ENCODE data around the gene RPS29.
"Not testable (repeated sequence)": the region's sequence is repeated elsewhere in the genome, so short reads cannot be mapped to it uniquely, and the experiment has no call there.

Gene RPS29

DNA sequence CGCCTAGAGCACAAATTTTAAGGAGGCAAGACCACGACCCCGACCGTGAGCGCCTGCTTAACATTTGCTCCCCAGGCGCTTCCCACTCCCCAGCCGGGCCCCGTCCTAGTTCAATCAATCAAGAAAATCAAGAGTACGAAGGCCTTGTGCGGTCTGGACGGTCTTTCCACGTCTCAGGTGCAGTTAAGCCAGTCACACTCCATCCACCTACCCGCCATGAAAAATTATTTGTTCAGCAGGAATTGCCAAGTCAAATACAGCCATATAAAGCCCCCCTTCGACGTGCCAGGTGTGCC lies 12.0 kb upstream of the RPS29 start:
- DNase-seq = no peak

DNA sequence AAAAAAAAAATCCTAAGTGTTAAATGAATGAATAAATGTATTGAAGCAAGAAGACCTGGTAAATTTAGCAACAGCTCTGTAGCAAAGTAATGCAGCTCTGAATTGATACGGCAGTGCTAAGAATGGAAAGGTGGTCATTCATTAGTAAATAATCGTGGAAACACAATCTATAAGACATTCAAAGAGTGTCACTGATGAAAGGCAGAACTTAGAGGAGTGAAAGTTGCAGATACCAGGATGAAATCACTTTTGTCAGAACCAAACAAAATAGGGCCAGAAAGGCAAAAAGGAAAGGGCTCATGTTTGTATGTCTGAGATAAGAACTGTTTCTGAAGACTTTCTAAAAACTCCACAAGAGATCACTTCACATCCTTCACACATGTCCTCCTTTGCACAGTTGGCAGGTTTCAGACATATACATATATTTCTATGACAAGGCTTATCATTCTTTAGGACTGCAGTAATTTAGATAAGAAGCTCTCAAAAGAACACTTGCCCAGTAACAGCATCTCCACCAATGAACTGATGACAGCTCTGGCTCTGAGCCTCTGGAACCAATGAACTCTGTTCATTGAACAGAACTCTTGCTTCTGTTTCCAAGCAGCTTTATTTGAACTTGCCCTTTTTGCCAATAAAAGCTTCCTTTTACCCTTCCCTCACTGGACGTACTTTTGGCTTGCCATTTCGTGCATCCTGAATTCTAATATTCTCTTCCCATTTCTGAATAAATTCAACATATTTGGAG lies 8.3 kb upstream of the RPS29 start:
- DNase-seq = no peak

DNA sequence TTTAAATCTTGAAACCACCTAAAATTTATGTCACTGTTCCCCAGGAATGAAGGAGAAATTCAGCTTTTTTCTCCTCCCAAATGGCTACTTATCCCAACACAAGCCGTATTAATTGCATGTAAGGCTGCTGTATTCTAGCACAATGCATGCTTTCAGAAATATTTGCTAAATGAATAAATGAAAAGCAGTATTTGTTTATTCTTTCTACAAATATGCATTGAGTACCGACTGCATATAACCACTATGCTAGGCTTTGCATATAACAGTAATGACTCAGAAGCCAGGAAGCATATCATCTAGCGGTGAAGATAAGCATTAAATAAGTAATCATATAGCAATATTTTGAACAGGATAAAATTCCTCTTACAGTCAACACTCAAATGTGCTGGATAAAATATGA lies 6.8 kb upstream of the RPS29 start:
- no peak for DNase-seq

DNA sequence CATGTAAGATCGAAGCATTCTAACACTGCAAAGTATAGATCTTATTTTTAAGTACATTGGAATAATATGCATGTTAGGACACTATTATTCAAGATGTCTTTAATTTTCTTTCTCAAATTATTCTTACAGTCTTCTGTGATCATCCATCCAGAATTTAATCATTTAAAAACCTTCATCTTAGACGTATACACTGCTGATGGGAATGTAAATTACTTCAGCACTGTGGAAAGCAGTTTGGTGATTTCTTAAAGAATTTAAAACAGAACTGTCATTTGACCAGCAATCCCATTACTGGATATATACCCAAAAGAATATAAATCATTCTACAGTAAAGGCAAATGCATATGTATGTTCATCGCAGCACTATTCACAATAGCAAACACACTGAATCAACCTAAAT lies 3.2 kb upstream of the RPS29 start:
- DNase-seq = no peak

DNA sequence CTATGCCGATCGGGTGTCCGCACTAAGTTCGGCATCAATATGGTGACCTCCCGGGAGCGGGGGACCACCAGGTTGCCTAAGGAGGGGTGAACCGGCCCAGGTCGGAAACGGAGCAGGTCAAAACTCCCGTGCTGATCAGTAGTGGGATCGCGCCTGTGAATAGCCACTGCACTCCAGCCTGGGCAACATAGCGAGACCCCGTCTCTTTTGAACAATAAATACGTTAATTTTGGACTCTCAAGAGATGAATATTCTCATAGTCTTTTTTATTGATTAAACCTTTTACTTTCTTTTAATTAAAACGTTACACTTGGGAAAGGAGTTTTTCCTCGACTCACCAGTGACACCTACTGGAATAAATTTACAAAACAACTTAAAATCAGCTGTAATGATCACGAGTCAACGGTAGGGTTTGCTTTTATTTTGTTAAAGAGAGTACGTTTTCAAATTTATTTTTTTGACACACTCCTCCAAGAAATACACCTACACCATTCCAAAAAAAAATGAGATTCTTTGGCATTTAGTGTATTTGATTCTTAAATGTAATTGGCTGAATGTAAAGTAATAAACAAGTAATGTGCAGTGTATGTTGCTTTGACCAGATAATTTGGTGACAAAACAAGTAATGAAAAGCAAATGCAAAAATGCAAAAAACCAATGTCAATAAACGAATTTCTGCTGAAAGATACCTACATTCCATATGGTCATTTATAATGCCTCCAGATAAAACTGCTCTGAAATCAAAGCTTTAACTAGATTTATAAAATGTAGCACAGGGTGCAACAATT lies 687 bp upstream of the RPS29 start:
- DNase-seq = no peak

DNA sequence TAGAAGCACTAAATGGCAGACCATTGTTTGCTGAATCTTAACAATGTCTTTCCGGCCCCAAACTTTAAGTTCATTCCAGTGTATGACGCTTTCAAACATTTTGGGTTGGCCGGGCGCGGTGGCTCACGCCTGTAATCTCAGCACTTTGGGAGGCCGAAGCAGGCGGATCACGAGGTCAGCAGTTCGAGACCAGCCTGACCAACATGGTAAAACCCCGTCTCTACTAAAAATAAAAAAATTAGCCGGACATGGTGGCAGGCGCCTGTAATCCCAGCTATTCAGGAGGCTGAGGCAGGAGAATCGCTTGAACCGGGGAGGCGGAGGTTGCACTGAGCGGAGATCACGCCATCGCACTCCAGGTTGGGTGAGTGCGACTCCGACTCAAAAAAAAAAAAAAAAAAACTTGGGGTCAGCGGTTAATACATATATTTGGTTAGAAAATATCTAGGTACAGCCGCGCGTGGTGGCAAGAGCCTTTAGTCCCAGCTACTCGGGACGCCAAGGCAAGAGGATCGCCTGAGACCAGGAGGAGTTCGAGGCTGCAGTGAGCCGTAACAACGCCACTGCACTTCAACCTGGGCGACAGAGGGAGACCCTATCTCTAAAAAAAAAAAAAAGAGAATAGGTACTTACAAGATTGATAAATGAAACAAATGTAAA lies 1.1 kb downstream of the RPS29 start:
- not testable (repeated sequence) for DNase-seq

DNA sequence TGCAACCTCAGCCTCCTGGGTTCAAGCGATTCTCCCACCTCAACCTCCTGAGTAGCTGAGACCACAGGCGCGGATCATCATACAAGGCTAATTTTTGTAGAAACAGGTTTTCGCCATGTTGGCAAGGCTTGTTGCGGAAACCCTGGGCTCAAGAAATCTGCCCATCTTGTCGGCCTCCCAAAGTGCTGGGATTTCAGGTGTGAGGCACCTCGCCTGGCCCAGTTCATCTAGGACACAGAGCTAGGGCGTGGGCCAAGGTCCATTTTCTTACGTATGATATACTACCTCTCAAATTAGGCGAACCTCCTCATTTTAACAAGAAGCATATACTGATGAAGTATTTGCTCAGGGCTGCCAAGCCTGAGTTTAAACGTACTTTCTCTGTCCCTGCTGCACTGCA lies 2.1 kb downstream of the RPS29 start:
- DNase-seq = no peak

DNA sequence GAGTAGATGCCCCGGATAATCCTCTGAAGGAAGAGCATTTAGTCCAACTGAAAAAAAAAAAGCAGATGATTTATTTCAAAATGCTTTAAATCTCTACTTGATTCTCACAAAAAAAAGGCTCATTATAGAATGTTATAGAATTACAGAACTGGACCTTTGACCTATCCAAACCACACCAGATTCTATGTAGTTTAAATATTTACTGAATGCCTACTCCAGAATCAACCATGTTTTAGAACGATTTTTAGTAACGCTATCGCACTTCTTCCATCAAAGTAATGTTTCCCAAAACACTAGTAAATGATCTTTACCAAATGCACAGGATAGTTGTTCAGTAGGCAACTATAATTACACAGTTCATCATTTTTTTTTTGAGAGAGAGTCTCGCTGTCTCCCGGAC lies 2.6 kb downstream of the RPS29 start:
- DNase-seq = no peak

DNA sequence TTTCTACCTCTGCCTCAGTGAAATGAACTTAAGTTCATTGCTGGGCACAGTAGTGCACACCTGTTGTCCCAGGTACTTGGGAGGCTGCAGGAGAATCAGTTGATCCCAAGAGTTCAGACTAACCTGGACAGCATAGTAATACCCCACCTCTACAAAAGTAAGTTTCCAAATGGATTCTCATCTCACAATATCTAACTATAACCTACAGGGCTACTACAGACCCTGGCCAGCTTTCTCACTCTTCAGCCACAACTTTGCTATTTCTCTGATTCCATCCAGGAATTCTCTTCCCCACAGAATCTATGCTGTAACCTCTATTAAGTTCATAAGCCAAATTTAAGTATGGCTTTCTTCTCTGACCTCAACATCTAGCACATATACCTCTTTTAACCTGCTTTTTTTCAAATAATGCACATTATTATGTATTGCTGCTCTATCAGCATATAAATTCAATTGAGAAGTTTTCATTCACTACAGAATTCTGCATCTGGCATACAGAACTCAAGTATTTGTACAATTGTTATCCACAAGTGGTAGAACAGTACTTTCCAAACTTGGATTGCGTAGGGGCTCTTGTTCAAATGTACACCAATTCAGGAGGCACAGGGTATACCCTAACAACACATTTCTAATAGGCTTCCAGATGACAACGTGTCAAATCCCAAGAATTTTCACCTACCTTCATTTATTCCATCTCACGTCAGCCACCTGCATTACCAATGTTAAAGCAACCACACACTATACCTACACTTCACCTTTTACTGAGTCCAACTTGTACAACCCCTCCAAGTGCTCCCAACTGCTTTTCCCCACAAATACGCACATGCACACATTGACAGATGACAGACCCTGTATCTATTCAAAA lies 3.8 kb downstream of the RPS29 start:
- DNase-seq = no peak

DNA sequence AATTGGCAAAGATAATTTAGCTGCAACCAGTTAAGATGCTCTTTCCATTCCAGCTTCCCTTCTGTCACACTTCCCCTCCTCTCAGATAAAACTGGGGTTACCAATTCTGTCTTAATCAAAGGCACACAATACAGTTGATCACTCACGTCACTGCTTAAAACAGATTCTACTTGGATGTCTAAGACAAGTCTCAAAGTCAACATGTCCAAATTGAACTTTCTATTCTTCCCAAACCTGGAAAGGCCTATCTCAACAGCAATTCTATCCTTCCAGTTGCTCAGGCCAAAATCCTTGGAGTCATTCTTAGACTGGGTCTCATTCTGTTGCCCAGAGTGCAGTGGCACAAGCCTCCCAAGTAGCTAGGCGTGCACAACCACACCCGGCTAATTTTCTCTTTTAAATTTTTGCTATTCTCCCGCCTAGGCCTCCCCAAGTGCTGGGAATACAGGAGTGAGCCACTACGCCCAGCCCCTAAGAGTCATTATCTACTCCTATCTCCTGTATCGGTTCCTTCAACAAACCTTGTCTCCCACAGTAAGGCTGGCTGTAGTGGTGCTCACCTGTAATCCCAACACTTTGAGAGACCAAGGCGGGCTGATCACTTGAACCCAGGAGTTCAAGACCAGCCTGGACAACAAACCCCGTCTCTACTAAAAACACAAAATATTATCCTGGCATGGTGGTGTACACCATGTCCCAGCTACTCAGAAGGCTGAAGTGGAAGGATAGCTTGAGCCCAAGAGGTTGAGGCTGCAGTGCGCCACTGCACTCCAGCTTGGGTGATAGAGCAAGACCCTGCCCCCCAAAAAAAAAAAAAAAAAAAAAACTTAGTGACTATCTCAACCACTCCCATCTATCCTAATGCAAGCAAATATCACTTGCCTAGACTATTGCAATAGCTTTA lies 4.7 kb downstream of the RPS29 start:
- DNase-seq = no peak

DNA sequence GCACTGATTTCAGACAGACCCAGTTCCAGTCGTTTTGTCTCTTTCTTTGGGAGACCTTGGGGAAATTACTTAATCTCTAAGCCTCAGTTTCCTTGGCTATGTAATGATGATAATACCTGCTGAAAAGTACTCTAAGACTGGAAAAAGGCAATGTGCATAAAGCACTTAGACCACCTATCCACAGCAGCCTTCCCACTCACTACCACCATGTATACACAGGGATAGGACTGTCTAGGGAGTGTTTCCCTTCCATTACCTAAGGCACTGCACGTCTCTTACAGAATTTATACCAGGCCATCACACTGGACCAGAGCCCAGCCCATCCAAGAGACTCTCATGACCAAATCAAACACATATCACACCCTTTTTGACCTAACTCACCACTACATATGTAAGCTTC lies 6.3 kb downstream of the RPS29 start:
- no peak for DNase-seq

DNA sequence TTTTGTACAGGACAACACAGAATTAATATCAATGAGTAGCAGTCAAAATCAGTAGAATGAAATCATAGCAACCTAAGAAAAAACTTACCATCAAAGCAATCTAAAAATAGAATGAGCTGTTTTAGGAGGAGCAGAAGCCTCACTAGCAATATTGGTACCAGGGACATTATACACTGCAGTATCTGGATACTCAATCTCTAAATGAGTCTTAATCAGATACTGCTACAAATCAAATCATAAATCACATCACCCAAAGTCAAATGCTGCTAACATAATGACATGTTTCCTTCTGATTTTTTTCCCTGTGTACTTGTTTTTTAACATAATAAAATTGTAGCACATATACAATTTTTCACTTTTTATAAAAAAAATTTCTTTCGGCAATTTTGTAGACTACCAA lies 8.0 kb downstream of the RPS29 start:
- no peak for DNase-seq

DNA sequence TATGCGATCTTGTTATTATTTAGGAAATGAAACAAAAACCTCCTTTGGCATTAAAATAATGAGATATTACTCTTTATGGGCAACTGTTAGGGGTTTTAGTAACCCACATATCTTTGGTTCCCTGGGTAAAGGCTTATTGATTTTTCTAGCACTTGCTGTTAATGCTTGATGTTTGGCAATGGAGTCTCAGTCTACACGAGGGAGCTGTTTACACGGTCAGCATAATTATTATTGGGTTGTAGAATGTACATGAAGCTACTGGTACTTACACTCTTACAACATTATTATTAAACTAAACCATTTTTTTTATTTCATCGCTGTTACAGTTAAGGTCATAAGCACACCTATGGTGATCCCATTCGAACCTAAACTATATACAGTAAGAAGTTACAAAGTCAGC lies 12.1 kb downstream of the RPS29 start:
- no peak for DNase-seq

DNA sequence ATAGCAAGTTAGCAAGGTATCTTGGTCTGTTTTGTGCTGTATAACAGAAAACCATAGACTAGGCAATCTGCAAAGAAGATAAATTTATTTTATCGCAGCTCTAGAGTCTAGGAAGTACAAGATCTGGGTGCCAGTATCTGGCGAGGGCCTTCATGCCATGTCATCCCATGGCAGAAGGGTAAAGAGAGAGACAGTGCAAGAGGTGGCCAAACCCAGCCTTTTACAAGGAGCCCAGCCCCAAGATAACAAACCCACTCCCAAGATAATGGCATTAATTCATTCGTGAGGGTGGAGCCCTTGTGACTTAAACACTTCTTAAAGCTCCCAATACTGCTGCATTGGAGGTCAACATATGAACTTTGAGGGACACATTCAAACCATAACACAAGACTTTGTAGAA lies 16.9 kb downstream of the RPS29 start:
- DNase-seq = no peak

DNA sequence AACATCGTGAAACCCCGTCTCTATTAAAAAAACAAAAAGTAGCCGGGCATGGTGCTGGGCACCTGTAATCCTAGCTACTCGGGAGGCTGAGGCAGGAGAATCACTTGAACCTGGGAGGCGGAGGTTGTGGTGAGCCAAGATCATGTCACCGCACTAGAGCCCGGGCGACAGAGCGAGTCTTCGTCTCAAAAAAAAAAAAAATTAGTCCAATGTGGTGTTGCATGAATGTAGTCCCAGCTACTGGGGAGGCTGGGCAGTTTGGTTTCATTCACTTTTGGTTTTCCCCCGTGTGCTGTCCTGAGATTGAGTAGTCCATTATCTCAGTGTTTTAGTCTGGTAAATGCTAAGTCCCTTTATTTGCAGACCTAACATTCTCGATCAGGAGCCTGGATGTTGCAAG lies 19.5 kb downstream of the RPS29 start:
- no peak for DNase-seq

DNA sequence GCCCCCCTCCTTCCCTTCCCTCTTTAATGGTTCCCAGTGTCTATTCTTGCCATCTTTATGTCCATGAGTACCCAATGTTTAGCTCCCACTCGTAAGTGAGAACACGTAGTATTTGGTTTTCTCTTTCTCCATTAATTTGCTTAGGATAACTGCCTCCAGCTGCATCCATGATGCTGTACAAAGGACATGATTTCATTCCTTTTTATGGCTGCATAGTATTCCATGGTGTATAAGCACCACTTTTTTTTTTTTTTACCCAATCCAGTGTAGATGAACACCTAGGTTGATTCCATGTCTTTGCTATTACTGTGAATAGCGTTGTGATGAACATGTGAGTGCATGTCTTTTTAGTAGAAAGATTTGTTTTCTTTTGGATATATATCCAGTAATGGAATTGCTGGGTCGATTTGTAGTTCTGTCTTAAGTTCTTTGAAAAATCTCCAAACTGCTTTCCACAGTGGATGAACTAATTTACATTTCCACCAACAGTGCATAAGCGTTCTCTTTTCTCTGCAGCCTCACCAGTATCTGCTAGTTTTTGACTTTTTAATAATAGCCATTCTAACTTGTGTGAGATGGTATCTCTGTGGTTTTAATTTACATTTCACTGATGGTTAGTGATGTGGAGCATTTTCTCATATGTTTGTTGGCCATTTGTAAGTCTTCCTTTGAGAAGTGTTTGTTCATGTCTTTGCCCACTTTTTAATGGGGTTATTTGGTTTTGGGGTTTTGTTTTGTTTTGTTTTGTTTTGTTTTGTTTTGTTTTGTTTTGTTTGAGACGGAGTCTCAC lies 26.0 kb downstream of the RPS29 start:
- no peak for DNase-seq

DNA sequence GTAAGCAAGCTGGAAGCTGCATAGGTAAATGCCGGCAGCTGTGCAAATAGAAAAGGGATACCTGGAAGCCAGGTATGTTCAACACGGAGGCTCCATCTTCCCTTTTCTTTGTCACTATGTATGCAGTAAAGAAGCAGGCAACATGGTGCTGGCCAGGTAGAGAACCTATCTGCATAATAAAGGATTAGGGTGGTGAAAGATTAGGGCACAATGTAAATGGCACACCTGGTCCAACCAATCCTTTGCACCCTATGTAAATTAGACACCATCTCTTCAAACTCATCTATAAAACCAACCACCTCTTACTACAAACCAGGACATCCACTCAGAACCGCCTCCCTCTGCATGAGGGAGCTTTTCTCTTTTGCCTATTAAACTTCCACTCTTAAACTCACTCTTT lies 32.3 kb downstream of the RPS29 start:
- no peak for DNase-seq

DNA sequence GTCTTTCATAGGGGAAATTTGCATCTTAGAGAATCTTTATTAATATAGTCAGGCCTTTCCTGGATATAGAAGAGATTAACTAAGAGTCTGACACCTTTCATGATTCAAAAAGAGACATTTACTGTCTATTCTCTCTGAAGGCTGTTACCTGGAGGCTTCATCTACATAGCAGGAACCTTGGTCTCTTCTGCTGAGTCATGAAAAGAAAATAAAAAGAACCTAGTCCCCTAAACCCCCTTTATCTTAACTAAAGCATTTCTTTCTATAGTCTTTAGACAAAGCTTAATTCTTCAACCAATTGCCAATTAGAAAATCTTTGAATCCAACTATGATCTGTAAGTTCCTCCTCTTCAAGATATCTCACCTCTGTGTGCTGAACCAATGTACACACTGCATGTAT lies 33.1 kb downstream of the RPS29 start:
- DNase-seq = no peak

DNA sequence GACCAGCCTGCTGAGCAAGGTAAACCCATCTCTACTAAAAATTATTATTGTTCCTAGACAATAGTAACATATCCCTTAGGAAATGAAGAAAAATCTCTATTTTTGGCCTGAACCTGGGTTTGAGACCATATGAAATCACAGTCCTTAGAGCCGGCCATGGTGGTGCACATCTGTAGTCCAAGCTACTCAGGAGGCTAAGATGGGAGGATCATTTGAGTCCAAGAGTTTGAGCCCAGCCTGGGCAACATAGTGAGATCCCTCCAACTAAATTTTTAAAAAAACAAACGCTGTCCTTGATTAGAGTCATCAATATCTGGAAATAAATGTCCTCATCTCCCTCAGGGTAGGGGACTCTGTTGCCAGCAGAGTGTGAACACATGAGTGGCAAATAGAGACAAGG lies 34.6 kb downstream of the RPS29 start:
- DNase-seq = no peak

DNA sequence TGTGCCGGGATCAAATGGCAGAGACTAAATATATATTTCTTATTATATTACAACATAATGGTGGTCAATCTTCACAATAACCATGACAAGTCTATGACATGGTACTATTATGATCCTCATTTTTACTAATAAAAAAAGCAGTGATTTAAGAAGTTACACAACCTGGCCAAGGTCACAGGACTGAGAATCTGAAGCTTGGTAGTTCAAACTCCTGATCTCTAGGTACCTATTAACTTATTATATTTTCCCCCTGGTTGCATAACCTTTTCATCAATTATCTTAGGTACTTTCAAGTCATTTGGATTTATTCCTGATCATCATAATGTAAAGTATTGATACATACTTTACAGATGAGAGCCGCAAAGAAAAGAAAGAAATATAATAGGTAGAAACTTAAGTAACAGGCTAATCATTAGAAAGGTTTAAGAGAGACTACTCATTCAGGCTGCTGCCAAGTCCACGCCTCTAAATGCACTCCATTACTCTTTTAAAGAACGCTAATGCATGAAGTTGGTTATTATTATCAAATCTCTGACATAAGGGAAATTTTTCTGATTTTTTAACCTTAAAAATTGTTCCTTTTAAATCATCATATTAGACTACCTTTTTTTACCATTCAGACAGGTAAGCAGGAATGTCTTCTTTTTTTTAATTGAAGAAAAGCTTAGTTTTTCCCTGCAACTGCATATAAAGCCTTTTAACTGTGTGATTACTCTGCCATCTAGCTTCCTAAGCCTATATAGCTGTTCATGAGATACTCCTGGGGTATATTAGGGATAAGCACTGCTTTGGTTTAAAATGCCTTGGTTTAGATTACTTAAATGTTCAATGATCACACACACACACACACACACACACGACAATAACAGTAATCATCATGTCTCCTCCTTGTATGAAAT lies 35.6 kb downstream of the RPS29 start:
- DNase-seq = no peak

All from effector CD4-positive, alpha-beta T cell (primary cell).